Activated CD8-positive, alpha-beta memory T cell treated with anti-CD3 and anti-CD28 coated beads, Interleukin-2, amount 50 U/mL, for 4 hours (primary cell): ENCODE data around the gene CCDC127.

Source experiments
- DNase-seq: peaks from one replicate; pipeline ENCODE4 v3.0.0-alpha.2; 2020

CCDC127 gene

GRCh38 chr5:187617-188451, 30.1 kb downstream of the CCDC127 start:
- DNase-seq, result no peak

GRCh38 chr5:187042-187431, 30.9 kb downstream of the CCDC127 start:
- DNase-seq, result no peak

GRCh38 chr5:186091-187041, 31.6 kb downstream of the CCDC127 start:
- DNase-seq, result no peak

GRCh38 chr5:185095-186070, 32.6 kb downstream of the CCDC127 start:
- DNase-seq, result no peak

GRCh38 chr5:184471-184870, 33.5 kb downstream of the CCDC127 start:
- no peak for DNase-seq

GRCh38 chr5:182126-182525, 35.8 kb downstream of the CCDC127 start:
- DNase-seq, result no peak

GRCh38 chr5:181566-181965, 36.4 kb downstream of the CCDC127 start:
- DNase-seq, result no peak

- DNase-seq, result no peak
Observed at GRCh38 chr5:181160-181559, 36.8 kb downstream of the CCDC127 start.

GRCh38 chr5:180286-180918, 37.6 kb downstream of the CCDC127 start:
- no peak for DNase-seq

- no peak for DNase-seq
Observed at GRCh38 chr5:179401-179800, 38.6 kb downstream of the CCDC127 start.

GRCh38 chr5:178110-178509, 39.8 kb downstream of the CCDC127 start:
- no peak for DNase-seq

- DNase-seq, result no peak
Observed at GRCh38 chr5:176296-176823, 41.6 kb downstream of the CCDC127 start.

- DNase-seq, result no peak
Observed at GRCh38 chr5:174876-175465, 43.0 kb downstream of the CCDC127 start.

- DNase-seq, result no peak
Observed at GRCh38 chr5:174291-174600, 43.7 kb downstream of the CCDC127 start.

- DNase-seq, result no peak
Observed at GRCh38 chr5:173392-174290, 44.3 kb downstream of the CCDC127 start.

GRCh38 chr5:172841-173251, 45.1 kb downstream of the CCDC127 start:
- DNase-seq, result no peak

- no peak for DNase-seq
Observed at GRCh38 chr5:172421-172820, 45.5 kb downstream of the CCDC127 start.

- DNase-seq, result no peak
Observed at GRCh38 chr5:171801-172331, 46.1 kb downstream of the CCDC127 start.

GRCh38 chr5:170971-171800, 46.8 kb downstream of the CCDC127 start:
- no peak for DNase-seq
